ENCODE results near the gene FXYD3. TPM values are rescaled to one million over a fixed set of nuclear protein-coding genes. Genes with fewer than 3 reads are reported as not detected.
A peak's percentile ranks its signal among the peaks of the same experiment; 100 is the strongest.

Gene FXYD3
- total RNA-seq, 2 experiments from 2014 or later, result not detected

DNA sequence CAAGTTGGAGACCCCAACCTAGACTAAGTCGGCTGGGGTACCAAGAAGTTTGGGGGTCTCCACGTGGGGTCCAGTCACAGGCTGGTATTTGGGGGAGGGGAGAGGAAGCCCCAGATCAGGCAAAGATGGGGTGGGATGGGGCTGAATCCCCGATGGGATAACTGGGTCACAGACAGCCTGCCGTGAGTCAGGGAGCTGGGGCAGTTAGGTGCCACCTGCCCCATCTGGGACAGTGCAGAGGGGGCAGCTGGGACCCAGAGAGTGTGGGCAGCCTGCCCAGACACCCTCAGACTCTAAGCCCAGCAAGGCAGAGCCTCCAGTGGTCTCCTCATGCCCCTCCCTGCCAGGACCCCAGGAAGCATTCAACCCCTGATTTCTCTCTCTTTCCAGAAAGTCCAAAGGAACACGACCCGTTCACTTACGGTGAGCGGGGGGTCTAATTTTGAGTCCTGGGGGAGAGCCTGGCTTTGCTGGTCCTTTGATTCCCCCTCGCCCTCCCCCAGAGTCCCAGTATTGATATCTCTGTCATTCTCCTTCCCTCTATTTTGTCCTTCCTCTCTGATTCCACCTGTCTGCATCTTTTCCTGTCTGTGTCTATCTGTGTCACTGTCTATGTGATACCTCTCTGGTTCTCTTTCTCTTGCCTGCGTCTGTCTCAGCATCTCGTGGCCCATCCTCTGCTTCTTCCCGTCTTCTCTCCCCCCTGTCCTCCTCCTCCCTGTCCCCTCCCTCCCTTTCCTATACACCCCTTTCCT is 24.8 kb downstream of the FXYD3 start:
- Mint-ChIP-seq H3K4me3 (peak overlapping the region; percentile 33), H3K4me1 (peaks cover 34% of the 10 kb centered on the region), H3K27ac (no peak overlapping the region), H3K9me3 (ENCODE audit: low read depth) (no peaks in the 10 kb centered on the region), H3K27me3 (peaks cover 8% of the 10 kb centered on the region), H3K36me3 (ENCODE audit: low read depth) (no peaks in the 10 kb centered on the region)
- no peak for ATAC-seq
- no peak for DNase-seq
- CTCF ChIA-PET, result interaction anchor here (0.5 to 3.5 kb wide), 6 partner anchors 10 to 500 kb away, joined by 3 to 47 read pairs (median 10); partner anchors contain the start of gene FXYD5
- POLR2A ChIA-PET, result interaction anchor here (0.6 to 1.1 kb wide), 2 partner anchors 13 to 102 kb away, joined by 4 to 5 read pairs; no protein-coding TSS in a partner anchor
- intact Hi-C loops (cut with DNase I, micrococcal nuclease), result loop anchor here in 1 of 2 experiments (2.0 to 10.0 kb wide), 3 partner anchors 168 to 604 kb away; partner anchors contain the start of genes FFAR1, IGFLR1, LIN37 and PSENEN

DNA sequence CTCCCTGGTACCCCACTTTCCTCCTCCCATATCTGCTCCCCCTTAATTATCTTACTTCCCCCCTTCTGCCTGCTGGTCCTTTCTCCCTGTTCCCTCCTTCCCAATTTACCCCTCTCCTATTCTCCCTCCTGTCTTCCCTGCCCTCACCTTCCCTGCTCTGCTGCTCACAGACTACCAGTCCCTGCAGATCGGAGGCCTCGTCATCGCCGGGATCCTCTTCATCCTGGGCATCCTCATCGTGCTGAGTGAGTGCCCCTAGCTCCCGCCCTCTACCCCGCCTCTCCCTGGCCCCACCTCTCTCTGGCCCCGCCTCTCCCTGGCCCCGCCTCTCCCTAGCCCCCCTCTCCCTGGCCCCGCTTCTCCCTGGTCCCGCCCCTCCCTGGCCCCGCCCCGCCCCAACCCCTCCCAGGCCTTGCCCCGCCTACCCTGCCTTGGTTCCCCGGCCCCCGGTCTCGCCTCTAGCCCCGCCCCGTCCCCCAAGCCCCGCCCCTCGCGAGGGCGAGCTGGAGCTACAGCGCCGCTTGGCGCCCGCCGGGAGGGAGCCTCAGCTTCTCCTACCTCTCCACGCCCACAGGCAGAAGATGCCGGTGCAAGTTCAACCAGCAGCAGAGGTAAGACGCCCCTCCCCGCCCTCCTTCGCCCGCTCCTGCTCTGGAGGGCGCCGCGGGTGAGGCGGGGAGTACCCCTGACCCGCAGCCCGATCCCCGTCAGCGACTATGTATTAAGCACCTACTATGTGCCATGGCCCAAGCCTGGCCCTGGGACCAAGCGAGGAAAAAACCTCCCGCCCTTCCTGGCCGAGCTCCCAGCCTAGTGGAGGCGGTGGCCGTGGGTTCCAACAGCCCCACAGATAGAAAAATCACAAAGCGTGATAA is 25.6 kb downstream of the FXYD3 start:
- DNase-seq (peak; percentile 99), ATAC-seq (peak; percentile 93)
- peaks cover 31% of the 10 kb centered on the region for H3K4me1 Mint-ChIP-seq
- ChIA-PET POLR2A (interaction anchor here (0.6 to 1.1 kb wide), 2 partner anchors 12 to 103 kb away, joined by 4 to 5 read pairs; no protein-coding TSS in a partner anchor), CTCF (interaction anchor here (0.5 to 3.5 kb wide), 26 partner anchors 9 to 910 kb away, joined by 3 to 47 read pairs (median 4); partner anchors contain the start of genes COX6B1, FXYD3 and FXYD5)
- H3K27me3 Mint-ChIP-seq, result peaks cover 8% of the 10 kb centered on the region
- peak overlapping the region; percentile 65 for H3K27ac Mint-ChIP-seq
- no peaks in the 10 kb centered on the region for H3K36me3 Mint-ChIP-seq (ENCODE audit: low read depth)
- H3K4me3 Mint-ChIP-seq, result peak overlapping the region; percentile 75
- H3K9me3 Mint-ChIP-seq (ENCODE audit: low read depth), result no peaks in the 10 kb centered on the region
- intact Hi-C loops (cut with DNase I, micrococcal nuclease), result loop anchor here (1.0 to 10.0 kb wide), 12 partner anchors 13 to 604 kb away; partner anchors contain the start of genes FFAR1 (in 1 of the 2), FXYD5 (in 1 of the 2), IGFLR1 (in 1 of the 2) and LIN37 (in 1 of the 2)

DNA sequence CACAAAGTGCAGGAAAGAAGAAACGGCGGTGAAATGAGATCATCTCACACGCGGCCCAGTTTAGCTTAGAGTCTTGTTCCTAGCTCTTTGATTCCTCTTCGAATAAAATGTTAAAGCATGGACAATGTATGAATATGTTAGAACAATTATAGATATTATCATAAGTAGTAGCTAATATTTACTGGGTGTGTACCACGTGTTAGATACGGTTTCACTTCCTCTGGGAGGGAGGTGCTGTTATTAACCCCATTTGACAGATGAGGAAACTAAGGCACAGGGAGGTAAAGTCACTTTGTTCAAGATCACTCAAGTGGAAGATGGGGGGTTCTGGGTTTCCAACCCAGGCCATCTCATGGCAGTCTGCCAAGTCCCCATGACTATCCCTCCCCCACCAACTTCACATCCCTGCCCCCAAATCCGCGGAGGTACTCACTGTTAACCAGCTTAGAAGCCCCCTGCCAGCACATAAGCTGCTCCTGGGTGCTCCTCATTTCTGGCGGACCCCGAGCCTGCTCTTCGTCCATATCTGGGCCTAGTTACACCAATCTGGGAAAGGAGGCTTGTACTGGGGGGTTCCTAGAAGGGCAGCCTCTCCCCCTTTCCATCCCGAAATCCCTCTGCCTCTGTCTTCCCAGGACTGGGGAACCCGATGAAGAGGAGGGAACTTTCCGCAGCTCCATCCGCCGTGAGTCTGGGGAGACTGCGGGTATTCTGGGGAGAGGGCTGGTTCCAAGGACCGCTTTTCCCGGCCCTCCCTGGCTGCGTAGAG is 26.4 kb downstream of the FXYD3 start:
- Mint-ChIP-seq H3K4me1 (peaks cover 31% of the 10 kb centered on the region), H3K27me3 (peaks cover 8% of the 10 kb centered on the region), H3K9me3 (ENCODE audit: low read depth) (no peaks in the 10 kb centered on the region), H3K36me3 (ENCODE audit: low read depth) (no peaks in the 10 kb centered on the region), H3K4me3 (peak overlapping the region; percentile 75), H3K27ac (peak overlapping the region; percentile 65)
- CTCF ChIA-PET, result interaction anchor here (0.6 to 3.5 kb wide), 30 partner anchors 8 to 910 kb away, joined by 3 to 47 read pairs (median 4); partner anchors contain the start of genes COX6B1, FAM187B and FXYD5
- peak; percentile 6 for ATAC-seq
- POLR2A ChIA-PET, result interaction anchor here (0.6 to 1.1 kb wide), 2 partner anchors 11 to 363 kb away, joined by 3 to 5 read pairs; no protein-coding TSS in a partner anchor
- intact Hi-C loops (cut with DNase I, micrococcal nuclease), result loop anchor here (1.0 to 10.0 kb wide), 12 partner anchors 12 to 603 kb away; partner anchors contain the start of genes FFAR1 (in 1 of the 2), FXYD5 (in 1 of the 2), IGFLR1 (in 1 of the 2) and LIN37 (in 1 of the 2)
- peak; percentile 44 for DNase-seq

DNA sequence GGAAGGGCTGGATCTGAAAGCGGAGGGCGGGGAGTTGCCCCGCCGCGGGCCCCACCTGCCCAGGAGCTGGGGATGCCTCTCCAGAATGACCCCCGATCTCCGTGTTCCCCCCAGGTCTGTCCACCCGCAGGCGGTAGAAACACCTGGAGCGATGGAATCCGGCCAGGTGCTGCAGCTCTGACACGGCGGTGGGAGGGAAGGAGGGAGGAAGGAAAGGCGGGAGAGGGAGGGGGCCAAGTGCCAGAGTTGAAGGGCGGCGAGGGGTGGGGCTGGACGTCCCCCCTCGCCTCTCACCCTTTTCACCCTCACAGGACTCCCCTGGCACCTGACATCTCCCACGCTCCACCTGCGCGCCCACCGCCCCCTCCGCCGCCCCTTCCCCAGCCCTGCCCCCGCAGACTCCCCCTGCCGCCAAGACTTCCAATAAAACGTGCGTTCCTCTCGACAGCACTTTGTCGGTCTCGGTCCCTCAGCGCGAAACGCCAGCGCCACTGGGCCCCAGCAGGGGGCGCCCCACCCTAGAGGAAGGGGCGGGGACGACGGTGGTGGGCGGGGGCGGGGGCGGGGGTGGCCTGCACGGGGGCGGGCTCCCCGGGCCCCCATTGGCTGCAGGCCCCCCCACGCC is 27.1 kb downstream of the FXYD3 start:
- peaks cover 31% of the 10 kb centered on the region for H3K4me1 Mint-ChIP-seq
- peak overlapping the region; percentile 75 for H3K4me3 Mint-ChIP-seq
- ATAC-seq (no peak), DNase-seq (peak; percentile 81)
- no peaks in the 10 kb centered on the region for H3K36me3 Mint-ChIP-seq (ENCODE audit: low read depth)
- H3K9me3 Mint-ChIP-seq (ENCODE audit: low read depth), result no peaks in the 10 kb centered on the region
- ChIA-PET POLR2A (interaction anchor here (0.6 kb wide), 1 partner anchor 364 kb away, joined by 3 read pairs; no protein-coding TSS in a partner anchor), CTCF (interaction anchor here (0.6 to 3.5 kb wide), 14 partner anchors 10 to 492 kb away, joined by 3 to 47 read pairs (median 4); partner anchors contain the start of genes FAM187B and FXYD5)
- peaks cover 8% of the 10 kb centered on the region for H3K27me3 Mint-ChIP-seq
- intact Hi-C loops (cut with DNase I, micrococcal nuclease), result loop anchor here in 1 of 2 experiments (5.0 to 10.0 kb wide), 2 partner anchors 170 to 602 kb away; partner anchors contain the start of genes IGFLR1, LIN37, PSENEN and U2AF1L4
- no peak overlapping the region for H3K27ac Mint-ChIP-seq

DNA sequence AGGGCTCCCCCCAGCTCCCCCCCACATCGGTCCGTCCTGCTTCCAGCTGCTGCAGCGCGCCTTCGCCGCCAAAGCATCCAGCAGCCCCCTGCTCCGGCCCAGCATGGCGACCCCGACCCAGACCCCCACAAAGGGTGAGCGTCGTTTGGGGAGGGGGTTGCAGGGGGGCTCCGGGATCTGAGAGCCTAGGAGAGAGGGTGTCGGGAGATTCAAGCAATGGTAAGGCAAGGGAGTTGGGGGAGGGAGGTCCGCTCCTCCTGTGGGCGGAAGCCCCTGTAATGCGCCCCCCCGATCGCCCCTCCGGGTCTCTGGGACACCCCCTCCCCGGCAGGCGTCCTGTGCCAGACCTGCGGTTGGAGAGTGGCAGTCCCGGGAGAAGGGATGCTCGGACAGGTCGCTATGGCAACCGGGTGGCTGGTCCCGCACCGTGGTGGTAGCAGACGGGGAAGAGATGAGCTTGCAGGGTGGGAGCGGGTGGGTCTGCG is 27.6 kb downstream of the FXYD3 start, which contains the start of gene FXYD7:
Gene FXYD7 (plus strand): TSS at position 25 of the 485 bp plus-strand sequence. CDS start 79 bp downstream, at position 104.
- no peaks in the 10 kb centered on the region for H3K36me3 Mint-ChIP-seq (ENCODE audit: low read depth)
- H3K4me3 Mint-ChIP-seq, result peak within 1 kb of the TSS; percentile 75
- H3K4me1 Mint-ChIP-seq, result peaks cover 31% of the 10 kb centered on the region
- ChIA-PET CTCF (interaction anchor here (0.7 to 3.5 kb wide), 7 partner anchors 10 to 367 kb away, joined by 4 to 47 read pairs (median 5); partner anchors contain the start of gene FXYD5), POLR2A (no interaction called here)
- H3K9me3 Mint-ChIP-seq (ENCODE audit: low read depth), result no peaks in the 10 kb centered on the region
- no peak for ATAC-seq
- intact Hi-C loops (cut with DNase I, micrococcal nuclease), result loop anchor here in 1 of 2 experiments (5.0 to 10.0 kb wide), 2 partner anchors 171 to 602 kb away; partner anchors contain the start of genes IGFLR1, LIN37, PSENEN and U2AF1L4
- peak within 1 kb of the TSS; percentile 65 for H3K27ac Mint-ChIP-seq
- no peak for DNase-seq
- H3K27me3 Mint-ChIP-seq, result peaks cover 8% of the 10 kb centered on the region

DNA sequence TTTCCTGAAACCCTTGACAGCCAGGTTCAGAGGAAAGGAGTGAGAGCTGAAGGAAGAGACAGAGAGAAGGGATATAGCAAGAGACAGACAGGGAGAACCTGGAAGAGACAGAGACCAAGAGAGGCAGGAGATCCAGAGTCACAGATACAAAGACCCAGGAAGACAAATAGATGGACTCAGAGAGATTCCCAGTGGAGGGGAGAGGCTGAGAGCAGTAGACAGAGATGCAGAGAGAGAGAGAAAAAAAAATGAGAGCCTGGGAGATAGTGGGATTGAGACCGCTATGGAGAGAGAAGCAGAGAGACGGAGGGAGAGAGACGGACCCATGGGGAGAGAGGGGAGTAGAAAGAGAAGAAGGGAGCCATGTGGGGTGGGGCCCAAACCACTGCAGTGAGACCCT is 28.2 kb downstream of the FXYD3 start:
- Mint-ChIP-seq H3K4me1 (peaks cover 31% of the 10 kb centered on the region), H3K9me3 (ENCODE audit: low read depth) (no peaks in the 10 kb centered on the region), H3K4me3 (no peak overlapping the region), H3K36me3 (ENCODE audit: low read depth) (no peaks in the 10 kb centered on the region), H3K27me3 (peaks cover 8% of the 10 kb centered on the region), H3K27ac (no peak overlapping the region)
- ChIA-PET CTCF (interaction anchor here (1.0 to 3.5 kb wide), 5 partner anchors 9 to 366 kb away, joined by 4 to 47 read pairs (median 5); partner anchors contain the start of gene FXYD5), POLR2A (no interaction called here)
- intact Hi-C loops (cut with DNase I, micrococcal nuclease), result loop anchor here in 1 of 2 experiments (5.0 to 10.0 kb wide), 2 partner anchors 172 to 601 kb away; partner anchors contain the start of genes IGFLR1, LIN37, PSENEN and U2AF1L4
- no peak for ATAC-seq
- no peak for DNase-seq

DNA sequence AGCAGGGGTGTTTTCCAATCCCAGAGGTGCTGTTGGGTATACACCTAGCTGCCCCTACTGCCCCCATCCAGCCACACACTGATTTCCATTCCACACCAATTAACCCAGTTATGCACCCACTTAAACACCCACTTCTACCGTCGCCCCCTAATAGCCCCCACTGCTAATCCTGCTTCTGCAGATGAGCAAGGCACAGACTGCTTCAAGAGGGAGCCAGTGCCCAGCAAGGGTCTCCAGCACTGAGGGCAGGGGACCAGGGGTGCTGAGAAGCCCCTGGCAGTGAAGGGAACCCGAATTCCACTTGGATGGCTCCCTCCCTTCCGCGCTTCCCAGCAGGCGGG is 28.6 kb downstream of the FXYD3 start:
- H3K9me3 Mint-ChIP-seq (ENCODE audit: low read depth), result no peaks in the 10 kb centered on the region
- peaks cover 31% of the 10 kb centered on the region for H3K4me1 Mint-ChIP-seq
- no peak overlapping the region for H3K4me3 Mint-ChIP-seq
- POLR2A ChIA-PET, result no interaction called here
- peaks cover 8% of the 10 kb centered on the region for H3K27me3 Mint-ChIP-seq
- no peak overlapping the region for H3K27ac Mint-ChIP-seq
- ATAC-seq (no peak), DNase-seq (no peak)
- CTCF ChIA-PET, result interaction anchor here (1.1 to 1.3 kb wide), 2 partner anchors 13 to 366 kb away, joined by 4 to 7 read pairs; no protein-coding TSS in a partner anchor
- intact Hi-C loops (cut with DNase I, micrococcal nuclease), result loop anchor here in 1 of 2 experiments (5.0 to 10.0 kb wide), 2 partner anchors 172 to 601 kb away; partner anchors contain the start of genes IGFLR1, LIN37, PSENEN and U2AF1L4
- H3K36me3 Mint-ChIP-seq (ENCODE audit: low read depth), result no peaks in the 10 kb centered on the region

DNA sequence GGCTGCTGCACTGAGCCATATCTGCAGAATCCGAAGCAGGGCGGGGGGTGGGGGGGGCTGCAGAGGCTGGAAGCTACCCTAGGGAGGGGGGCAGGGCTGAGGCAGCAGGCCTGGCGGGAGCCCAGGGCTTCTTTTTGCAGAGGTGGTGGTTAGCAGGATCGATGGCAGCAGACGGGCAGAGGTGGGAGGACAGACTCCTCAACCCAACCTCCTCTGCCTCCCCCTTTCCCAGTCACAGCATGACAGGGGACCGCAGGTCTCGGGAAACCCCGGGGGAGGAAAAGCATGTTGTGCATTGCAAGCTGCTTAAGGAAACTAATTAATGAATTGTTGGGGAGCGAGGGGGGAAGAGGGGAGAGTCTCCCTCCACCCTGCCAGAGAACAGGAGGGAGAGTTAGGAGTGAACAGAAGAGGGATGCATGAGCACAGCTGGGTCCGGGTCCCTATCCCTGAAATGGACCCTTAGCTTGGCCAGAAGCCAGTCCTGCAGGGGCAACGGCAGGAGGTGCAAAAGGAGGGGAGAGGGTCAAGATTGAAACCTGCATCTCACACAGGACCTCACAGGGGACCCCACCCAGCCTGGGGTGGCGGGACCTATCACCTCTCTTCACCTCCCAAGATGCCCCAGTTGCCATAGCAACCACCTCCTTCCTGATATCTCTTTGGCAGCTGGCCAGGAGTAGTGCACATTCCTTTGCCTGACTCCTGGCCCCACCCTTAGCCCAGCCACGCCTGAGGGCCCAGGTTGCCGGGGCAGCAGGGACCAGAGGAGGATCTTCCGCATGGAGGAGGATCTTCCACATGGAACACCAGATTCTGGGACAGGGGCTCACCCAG is 29.2 kb downstream of the FXYD3 start:
- no peak overlapping the region for H3K27ac Mint-ChIP-seq
- H3K27me3 Mint-ChIP-seq, result peaks cover 8% of the 10 kb centered on the region
- DNase-seq (no peak), ATAC-seq (no peak)
- H3K9me3 Mint-ChIP-seq (ENCODE audit: low read depth), result no peaks in the 10 kb centered on the region
- POLR2A ChIA-PET, result no interaction called here
- CTCF ChIA-PET, result interaction anchor here (1.3 to 2.8 kb wide), 3 partner anchors 8 to 78 kb away, joined by 7 to 10 read pairs (median 7); no protein-coding TSS in a partner anchor
- no peaks in the 10 kb centered on the region for H3K36me3 Mint-ChIP-seq (ENCODE audit: low read depth)
- H3K4me1 Mint-ChIP-seq, result peaks cover 31% of the 10 kb centered on the region
- H3K4me3 Mint-ChIP-seq, result no peak overlapping the region
- intact Hi-C loops (cut with DNase I, micrococcal nuclease), result loop anchor here in 1 of 2 experiments (5.0 to 10.0 kb wide), 2 partner anchors 173 to 600 kb away; partner anchors contain the start of genes IGFLR1, LIN37, PSENEN and U2AF1L4

Measured in activated CD4-positive, alpha-beta T cell treated with anti-CD3 and anti-CD28 coated beads for 36 hours (primary cell).